ENCODE measurements around the gene MXRA8. TPM values are rescaled to one million over a fixed set of nuclear protein-coding genes. Genes with fewer than 3 reads are reported as not detected.

Gene MXRA8
- total and polyA plus RNA-seq, 2 experiments from 2014 or later: 42.2 to 90.1 TPM

DNA sequence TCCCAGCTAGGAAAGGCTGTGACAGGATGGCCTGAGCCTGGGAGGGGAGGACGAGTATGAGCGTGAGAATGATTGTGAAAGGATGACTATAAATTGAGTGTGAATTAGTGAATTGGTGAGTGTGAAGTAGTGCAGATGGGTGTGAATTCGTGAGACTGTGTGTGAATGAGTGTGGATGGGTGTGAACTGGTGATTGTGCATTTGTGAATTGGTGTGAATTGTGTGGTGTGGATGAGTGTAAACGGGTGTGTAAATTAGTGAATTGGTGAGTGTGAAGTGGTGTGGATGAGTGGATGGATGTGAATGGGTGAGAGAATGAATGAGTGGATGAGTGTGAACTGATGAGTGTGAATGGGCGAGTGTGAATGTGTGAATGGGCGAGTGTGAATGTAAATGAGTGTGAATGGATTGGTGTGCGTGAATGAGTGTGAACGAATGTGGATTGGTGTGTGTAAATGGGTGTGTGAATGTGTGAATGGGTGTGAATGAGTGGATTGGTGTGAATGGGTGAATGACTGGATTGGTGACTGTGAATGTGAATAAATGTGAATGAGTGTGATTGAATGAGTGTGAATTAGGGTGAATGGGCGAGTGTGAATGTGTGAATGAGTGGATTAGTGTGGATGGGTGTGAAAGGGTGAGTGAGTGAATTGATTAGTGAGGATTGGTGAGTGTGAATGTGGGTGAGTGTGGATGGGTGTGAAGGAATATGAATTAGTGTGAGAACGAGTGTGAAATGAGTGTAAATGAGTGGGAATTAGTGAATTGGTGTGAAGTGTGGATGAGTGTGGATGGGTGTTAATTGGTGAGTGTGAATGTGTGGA, 7.7 kb upstream of the MXRA8 start:
- Histone ChIP-seq H3K27ac (no peak overlapping the region), H3K36me3 (no peaks in the 10 kb centered on the region), H3K27me3 (no peaks in the 10 kb centered on the region), H3K4me1 (ENCODE audit: low read depth) (peaks cover 4% of the 10 kb centered on the region), H3K4me3 (no peak overlapping the region), H3K9me3 (ENCODE audit: low read depth) (no peaks in the 10 kb centered on the region)
- DNase-seq (ENCODE audit: low read depth in 1 of 2, low spot score in 1 of 2): no peak
- TF ChIP-seq, protein P1, sequence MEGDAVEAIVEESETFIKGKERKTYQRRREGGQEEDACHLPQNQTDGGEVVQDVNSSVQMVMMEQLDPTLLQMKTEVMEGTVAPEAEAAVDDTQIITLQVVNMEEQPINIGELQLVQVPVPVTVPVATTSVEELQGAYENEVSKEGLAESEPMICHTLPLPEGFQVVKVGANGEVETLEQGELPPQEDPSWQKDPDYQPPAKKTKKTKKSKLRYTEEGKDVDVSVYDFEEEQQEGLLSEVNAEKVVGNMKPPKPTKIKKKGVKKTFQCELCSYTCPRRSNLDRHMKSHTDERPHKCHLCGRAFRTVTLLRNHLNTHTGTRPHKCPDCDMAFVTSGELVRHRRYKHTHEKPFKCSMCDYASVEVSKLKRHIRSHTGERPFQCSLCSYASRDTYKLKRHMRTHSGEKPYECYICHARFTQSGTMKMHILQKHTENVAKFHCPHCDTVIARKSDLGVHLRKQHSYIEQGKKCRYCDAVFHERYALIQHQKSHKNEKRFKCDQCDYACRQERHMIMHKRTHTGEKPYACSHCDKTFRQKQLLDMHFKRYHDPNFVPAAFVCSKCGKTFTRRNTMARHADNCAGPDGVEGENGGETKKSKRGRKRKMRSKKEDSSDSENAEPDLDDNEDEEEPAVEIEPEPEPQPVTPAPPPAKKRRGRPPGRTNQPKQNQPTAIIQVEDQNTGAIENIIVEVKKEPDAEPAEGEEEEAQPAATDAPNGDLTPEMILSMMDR (IDR thresholded peaks at IDR 0.05; ENCODE audit: low read depth, low read length): no peak

DNA sequence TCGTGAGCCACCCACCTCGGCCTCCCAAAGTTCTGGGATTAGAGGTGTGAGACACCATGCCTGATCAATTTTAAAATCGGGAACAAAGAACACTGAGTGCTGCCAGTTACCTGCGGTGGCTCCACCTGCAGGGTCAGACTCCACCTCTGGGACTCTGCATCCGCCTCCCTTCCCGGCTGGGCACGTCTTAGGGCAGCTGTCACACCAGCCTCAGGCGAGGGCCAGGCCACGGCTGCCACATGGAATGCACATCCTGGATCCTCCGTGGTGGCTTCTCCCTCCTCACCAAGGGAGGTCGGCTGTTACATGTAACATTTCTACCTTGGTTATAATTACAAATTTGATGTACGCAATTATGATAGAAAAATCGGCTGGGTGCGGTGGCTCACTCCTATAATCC, 5.9 kb upstream of the MXRA8 start:
- Histone ChIP-seq H3K27ac (no peak overlapping the region), H3K4me3 (no peak overlapping the region), H3K27me3 (no peaks in the 10 kb centered on the region), H3K9me3 (ENCODE audit: low read depth) (no peaks in the 10 kb centered on the region), H3K4me1 (ENCODE audit: low read depth) (peaks cover 19% of the 10 kb centered on the region), H3K36me3 (no peaks in the 10 kb centered on the region)
- TF ChIP-seq, protein P1 (IDR thresholded peaks at IDR 0.05; ENCODE audit: low read depth, low read length): no peak
- no peak for DNase-seq (ENCODE audit: low read depth in 1 of 2, low spot score in 1 of 2)

DNA sequence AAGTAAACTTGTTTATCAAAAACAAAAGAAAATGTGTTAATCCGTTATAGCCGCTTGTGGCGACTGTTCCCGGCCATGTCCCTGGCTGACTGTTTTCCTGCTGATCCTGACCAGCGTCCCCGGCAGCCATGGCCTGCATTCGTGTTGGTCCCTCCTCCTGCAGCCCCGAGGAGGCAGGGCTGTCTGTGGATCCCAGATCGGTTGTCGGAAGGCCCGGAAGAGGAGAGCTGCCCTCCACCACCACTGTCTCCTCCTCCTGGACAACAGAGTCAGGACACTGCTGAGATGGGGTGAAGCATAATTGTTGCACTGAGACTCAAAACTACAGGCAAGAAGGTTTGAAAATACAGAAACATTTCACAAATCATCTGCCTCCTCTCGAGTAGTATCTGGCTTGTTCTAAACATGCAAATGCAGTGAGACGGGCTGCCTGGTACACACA, 3.6 kb upstream of the MXRA8 start:
- Histone ChIP-seq H3K27me3 (no peaks in the 10 kb centered on the region), H3K4me1 (ENCODE audit: low read depth) (peaks cover 36% of the 10 kb centered on the region), H3K9me3 (ENCODE audit: low read depth) (no peaks in the 10 kb centered on the region), H3K36me3 (no peaks in the 10 kb centered on the region), H3K27ac (peak overlapping the region; percentile 92), H3K4me3 (no peak overlapping the region)
- TF ChIP-seq, protein P1 (IDR thresholded peaks at IDR 0.05; ENCODE audit: low read depth, low read length): peak; percentile 20
- DNase-seq (ENCODE audit: low read depth in 1 of 2, low spot score in 1 of 2): peak; percentile 50 to 86

DNA sequence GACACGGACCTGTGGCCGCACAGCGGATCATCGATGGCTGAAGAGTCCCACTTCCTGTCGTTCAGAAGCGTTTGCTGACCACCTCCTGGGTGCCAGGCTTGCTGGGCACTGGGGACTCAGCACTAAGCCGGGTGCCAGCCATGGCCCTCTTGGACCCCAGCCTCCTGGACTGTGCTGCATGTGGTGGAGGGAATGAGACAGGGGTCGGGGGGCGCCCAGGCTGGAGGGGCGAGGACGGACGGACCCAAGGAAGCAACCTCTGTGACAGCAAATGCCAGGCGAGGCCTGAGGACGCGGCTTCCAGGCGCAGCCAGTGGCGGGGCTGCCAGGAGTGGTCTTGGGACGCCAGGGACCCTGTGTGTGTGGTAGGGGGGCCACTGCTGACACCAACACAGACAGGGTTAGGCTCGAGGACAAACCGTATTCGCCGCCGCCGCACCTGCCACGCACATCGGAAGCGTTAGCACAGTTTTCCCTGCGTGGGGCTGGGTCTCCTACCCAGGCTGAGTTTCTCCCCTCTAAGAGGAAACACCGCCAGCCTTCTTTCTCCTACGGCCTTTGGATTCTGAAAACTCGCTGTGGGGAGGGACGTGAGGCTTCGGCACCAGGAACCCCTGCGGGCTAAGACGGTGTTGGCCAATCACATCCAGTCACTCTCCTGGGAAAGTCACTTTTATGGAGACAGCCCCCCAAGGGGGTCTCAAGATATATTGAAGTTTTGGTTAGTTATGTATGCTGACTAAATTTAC, 3.1 kb upstream of the MXRA8 start:
- Histone ChIP-seq H3K4me3 (no peak overlapping the region), H3K4me1 (ENCODE audit: low read depth) (peaks cover 39% of the 10 kb centered on the region), H3K9me3 (ENCODE audit: low read depth) (no peaks in the 10 kb centered on the region), H3K36me3 (no peaks in the 10 kb centered on the region), H3K27me3 (no peaks in the 10 kb centered on the region), H3K27ac (peak overlapping the region; percentile 92)
- TF ChIP-seq, protein P1 (IDR thresholded peaks at IDR 0.05; ENCODE audit: low read depth, low read length): no peak
- no peak for DNase-seq (ENCODE audit: low read depth in 1 of 2, low spot score in 1 of 2)

DNA sequence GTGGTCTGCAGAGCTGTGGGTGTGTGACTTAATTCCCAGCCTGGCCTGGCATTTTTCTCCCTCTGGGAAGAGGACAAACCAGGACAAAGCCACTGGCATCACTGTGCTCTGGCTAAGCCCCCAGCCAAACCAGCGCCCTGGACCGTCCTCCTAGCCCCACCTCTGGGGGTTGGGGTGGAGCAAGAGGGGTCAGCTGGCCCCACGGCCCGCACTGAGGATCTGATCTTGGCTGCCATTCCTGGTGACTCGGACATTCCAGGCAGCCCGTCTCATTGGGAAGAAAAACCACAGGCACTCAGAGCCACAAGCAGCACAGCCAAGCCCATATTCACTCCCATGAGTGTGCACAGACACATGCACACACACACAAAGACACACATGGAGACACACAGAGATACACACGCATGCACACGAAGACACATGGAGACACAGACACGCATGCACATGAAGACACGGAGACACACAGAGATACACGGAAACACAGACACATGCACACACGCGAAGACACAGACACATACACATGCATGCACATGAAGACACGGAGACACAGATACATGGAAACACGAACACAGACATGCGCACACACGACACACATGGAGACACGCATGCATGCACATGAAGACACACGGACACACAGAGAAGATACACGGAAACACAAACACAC, 2.3 kb upstream of the MXRA8 start:
- H3K4me1 ChIP-seq (ENCODE audit: low read depth): peaks cover 39% of the 10 kb centered on the region
- H3K27ac ChIP-seq: peak overlapping the region; percentile 92
- TF ChIP-seq, protein P1 (IDR thresholded peaks at IDR 0.05; ENCODE audit: low read depth, low read length): no peak
- DNase-seq (ENCODE audit: low read depth in 1 of 2, low spot score in 1 of 2): peak; percentile 67 to 94
- H3K36me3 ChIP-seq: no peaks in the 10 kb centered on the region
- no peaks in the 10 kb centered on the region for H3K27me3 ChIP-seq
- H3K9me3 ChIP-seq (ENCODE audit: low read depth): no peaks in the 10 kb centered on the region
- no peak overlapping the region for H3K4me3 ChIP-seq
